K562 (cell line): Measurements from ENCODE around the gene PCDHB6. TPM values are rescaled to one million over a fixed set of nuclear protein-coding genes. Genes with fewer than 3 reads are reported as not detected.
"Not testable (repeated sequence)": the region's sequence is repeated elsewhere in the genome, so short reads cannot be mapped to it uniquely, and the experiment has no call there.

ENCODE experiments used
- ATAC-seq: fragments of 200-7000 bp; cut with Tn5 transposase; 3 replicates; pipeline ENCODE4 v1.9.1; 2020; ENCODE audit warnings: moderate library complexity
- BruUV-seq: library from RNA; stranded (reverse); fragments of 400-500 nt; replicated peaks from 2 replicates; lab custom pipeline; 2021; lab: Mats Ljungman, UMichigan
- CTCF ChIA-PET: fragments of 300-600 bp; formaldehyde crosslinking; extraction: SDS; loops from one replicate; lab custom pipeline; 2021; ENCODE audit warnings: low intra/inter-chr PET ratio; lab: Yijun Ruan, JAX
- POLR2A ChIA-PET: fragments of 300-600, 350-650 bp; sonication (Branson Sonifier 250); formaldehyde crosslinking; extraction: SDS; loops from one replicate; lab custom pipeline; 2021; ENCODE audit warnings: antibody characterized with exemption, inconsistent platforms; lab: Yijun Ruan, JAX
- DNase-seq, 4 experiments: peaks; one replicate each; pipeline versions ENCODE4 v3.0.0 to v3.0.0-alpha.2; 2011 to 2018; ENCODE audit warnings: low spot score in 3 of 4, mixed read lengths in 3 of 4; ENCODE audit errors: extremely low read depth in 1 of 4
- FAIRE-seq: peaks from 2 replicates; lab custom pipeline; 2011; peaks lifted over from hg19 to GRCh38; lab: Jason Lieb, UNC
- H2AFZ ChIP-seq: 2 replicates; pipeline ENCODE4 v1.6.0; 2011; ENCODE audit warnings: low read depth, low read length, control low read depth, inconsistent platforms
- H3K27ac ChIP-seq: fragments of 200-600 bp; 3 replicates; pipeline ENCODE4 v1.8.0; 2011; ENCODE audit warnings: low read depth, mild to moderate bottlenecking, control low read depth, inconsistent platforms, low read length, moderate library complexity, mixed read lengths; ENCODE audit errors: extremely low read depth
- H3K27me3 ChIP-seq, 2 experiments: fragments of 300-600 bp in 1 of 2; 2 replicates in 1 of 2; 3 replicates in 1 of 2; pipeline versions ENCODE4 v1.6.0 to v1.8.0; 2011; ENCODE audit warnings: inconsistent platforms in 2 of 2, low read length in 2 of 2, mild to moderate bottlenecking in 1 of 2, mixed read lengths in 1 of 2, moderate library complexity in 1 of 2; ENCODE audit not compliant: control insufficient read depth in 2 of 2, insufficient read depth in 2 of 2
- H3K36me3 ChIP-seq: fragments of 300-600 bp; 3 replicates; pipeline ENCODE4 v1.8.0; 2011; ENCODE audit warnings: mild to moderate bottlenecking, low read length, inconsistent platforms; ENCODE audit not compliant: control insufficient read depth, insufficient read depth
- H3K4me1 ChIP-seq, 2 experiments: fragments of 200-600 bp in 1 of 2; replicated peaks in 1 of 2; 2 replicates in 1 of 2; 3 replicates in 1 of 2; pipeline versions ENCODE4 v1.5.1 to v1.8.0; 2011; ENCODE audit warnings: inconsistent platforms in 2 of 2, low read length in 2 of 2, mild to moderate bottlenecking in 1 of 2, mixed read lengths in 1 of 2, moderate library complexity in 1 of 2; ENCODE audit not compliant: control insufficient read depth in 2 of 2, insufficient read depth in 2 of 2
- H3K4me2 ChIP-seq: 2 replicates; pipeline ENCODE4 v1.6.1; 2011; ENCODE audit warnings: low read length, control low read depth, inconsistent platforms, mixed read lengths; ENCODE audit not compliant: insufficient read depth
- H3K4me3 ChIP-seq: fragments of 200-600 bp; sonication (generic), shearing (Covaris generic); 2 replicates; pipeline ENCODE4 v1.5.1; 2016; ENCODE audit warnings: control low read depth, inconsistent platforms
- H3K79me2 ChIP-seq: fragments of 200-600 bp; 3 replicates; pipeline ENCODE4 v1.8.0; 2011; ENCODE audit warnings: low read length, inconsistent platforms; ENCODE audit not compliant: control insufficient read depth, insufficient read depth
- H3K9ac ChIP-seq, 2 experiments: 2 replicates each; pipeline versions ENCODE4 v1.6.0 to v1.6.1; 2011; ENCODE audit warnings: low read depth in 2 of 2, low read length in 2 of 2, control low read depth in 1 of 2, inconsistent platforms in 1 of 2, mild to moderate bottlenecking in 1 of 2, mixed read lengths in 1 of 2; ENCODE audit not compliant: insufficient read depth in 1 of 2
- H3K9me1 ChIP-seq: one replicate; pipeline ENCODE4 v1.6.0; 2011; ENCODE audit warnings: inconsistent platforms, mild to moderate bottlenecking, low read length, moderate library complexity; ENCODE audit not compliant: control insufficient read depth, insufficient read depth
- H3K9me3 ChIP-seq: replicated peaks from 2 replicates; pipeline ENCODE4 v1.5.1; 2011; ENCODE audit warnings: low read depth, low read length, inconsistent platforms; ENCODE audit not compliant: control insufficient read depth, insufficient read depth
- H4K20me1 ChIP-seq: replicated peaks from 2 replicates; pipeline ENCODE4 v1.6.1; 2011; ENCODE audit warnings: low read length, inconsistent platforms, mixed read lengths; ENCODE audit not compliant: control insufficient read depth, insufficient read depth
- CBX8 ChIP-seq: fragments of 200-600 bp; sonication (generic); IDR thresholded peaks from 2 replicates; pipeline ENCODE4 v1.6.1; 2012; ENCODE audit warnings: borderline replicate concordance, mixed run types, low read depth, mild to moderate bottlenecking, moderate library complexity, mixed read lengths, low read length, control low read depth, inconsistent platforms; ENCODE audit not compliant: poor library complexity, severe bottlenecking; ENCODE audit errors: extremely low read depth
- IFI16 ChIP-seq: fragments of 250-450 bp; sonication (Bioruptor Pico); IDR thresholded peaks from 2 replicates; pipeline ENCODE4 v2.1.2; 2022; ENCODE audit warnings: mild to moderate bottlenecking, inconsistent platforms
- KHSRP ChIP-seq: fragments of 450-650 bp; IDR thresholded peaks from 2 replicates; pipeline ENCODE4 v1.6.1; 2017
- MAFF ChIP-seq: IDR thresholded peaks from 2 replicates; pipeline ENCODE4 v1.6.1; 2012; ENCODE audit warnings: low read length, improper control_type of control experiment
- MEF2D ChIP-seq: conservative IDR thresholded peaks from 2 replicates; pipeline ENCODE4 v1.6.1; 2016; ENCODE audit warnings: low read depth, missing genetic modification characterization, missing compliant biosample characterization
- NFIC ChIP-seq: fragments of 450-650 bp; IDR thresholded peaks from 2 replicates; pipeline ENCODE4 v1.6.1; 2017; ENCODE audit warnings: mild to moderate bottlenecking, inconsistent platforms
- SMARCA5 ChIP-seq: fragments of 450-650 bp; IDR thresholded peaks from 2 replicates; pipeline ENCODE4 v1.6.1; 2016
- SMARCE1 ChIP-seq: fragments of 450-650 bp; IDR thresholded peaks from 2 replicates; pipeline ENCODE4 v1.7.1; 2016; ENCODE audit warnings: mild to moderate bottlenecking
- WGBS: fragments of 100-300 bp; shearing (Covaris generic); methylation state at CpG from one replicate; pipeline ENCODE4 v1.1.6; 2016; ENCODE audit warnings: low coverage, mixed read lengths; ENCODE audit not compliant: insufficient coverage; ENCODE audit errors: missing lambda C conversion rate; 5-methylcytosine and 5-hydroxymethylcytosine counted together
- in situ Hi-C: fragments of 300-500 bp; cut with MboI; formaldehyde crosslinking; loops from 4 replicates; pipeline ENCODE4 v1.15.0; 2018; ENCODE audit warnings: inconsistent platforms, mixed read lengths
- intact Hi-C: fragments of 100-400 bp; cut with micrococcal nuclease; formaldehyde crosslinking; loops from 2 replicates; pipeline ENCODE4 v1.14.2; 2022
- polyA plus RNA-seq, 8 experiments: library from polyadenylated mRNA; depleted of rRNA in 4 of 8; stranded (reverse) in 5 of 8; unstranded in 3 of 8; fragments of >200 nt; fragmentation: Nextera tagmentation in 2 of 8; fragmentation: Illumina TruSeq in 1 of 8; extraction: Ambion mirVana in 2 of 8; extraction: Trizol in 1 of 8; gene quantifications; 2 replicates each; pipeline versions ENCODE4 v1.2.1 to v1.2.3, GENCODE V29; 2011 to 2014; ENCODE audit warnings: inconsistent platforms in 1 of 8, missing spikeins in 1 of 8
- total RNA-seq, 7 experiments: library from RNA; depleted of rRNA in 6 of 7; stranded (reverse); fragments of >200 nt in 6 of 7; fragmentation: Illumina TruSeq in 2 of 7; extraction: Trizol in 2 of 7; gene quantifications; 2 replicates each; pipeline versions ENCODE4 v1.2.1 to v1.2.3, GENCODE V29; 2011 to 2021; ENCODE audit warnings: low replicate concordance in 1 of 7
- TF ChIP-seq, protein P1 (sequence below): fragments of 250-450 bp; sonication (Bioruptor Pico); IDR thresholded peaks from 2 replicates; pipeline ENCODE4 v1.9.0; 2021; ENCODE audit warnings: mild to moderate bottlenecking, inconsistent platforms

The PCDHB6 gene
- total and polyA plus RNA-seq, 9 of the 15 experiments (the other 6 are each of a cell fraction or from before 2014, with no cell fraction given), result not detected

DNA sequence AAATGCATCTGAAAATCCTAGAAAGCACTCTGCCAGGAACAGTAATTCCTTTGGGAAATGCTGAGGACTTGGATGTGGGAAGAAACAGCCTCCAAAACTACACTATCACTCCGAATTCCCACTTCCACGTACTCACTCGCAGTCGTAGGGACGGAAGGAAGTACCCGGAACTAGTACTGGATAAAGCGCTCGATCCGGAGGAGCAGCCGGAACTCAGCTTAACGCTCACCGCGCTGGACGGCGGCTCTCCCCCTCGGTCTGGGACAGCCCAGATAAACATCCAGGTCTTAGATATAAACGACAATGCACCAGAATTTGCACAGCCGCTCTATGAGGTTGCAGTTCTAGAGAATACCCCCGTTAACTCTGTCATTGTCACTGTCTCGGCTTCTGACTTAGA is 48.8 kb upstream of the PCDHB6 start:
- ATAC-seq, result no peak
- CTCF ChIA-PET, result no interaction called here
- H3K27me3 ChIP-seq, result no peaks in the 10 kb centered on the region
- in situ Hi-C loops, result no loop called here
- no peaks in the 10 kb centered on the region for H4K20me1 ChIP-seq
- H3K4me2 ChIP-seq, result no peak overlapping the region
- TF ChIP-seq IFI16 (CRISPR knock-in tag), result no peak
- TF ChIP-seq SMARCA5, result no peak
- no peak for TF ChIP-seq MEF2D
- TF ChIP-seq, protein P1, sequence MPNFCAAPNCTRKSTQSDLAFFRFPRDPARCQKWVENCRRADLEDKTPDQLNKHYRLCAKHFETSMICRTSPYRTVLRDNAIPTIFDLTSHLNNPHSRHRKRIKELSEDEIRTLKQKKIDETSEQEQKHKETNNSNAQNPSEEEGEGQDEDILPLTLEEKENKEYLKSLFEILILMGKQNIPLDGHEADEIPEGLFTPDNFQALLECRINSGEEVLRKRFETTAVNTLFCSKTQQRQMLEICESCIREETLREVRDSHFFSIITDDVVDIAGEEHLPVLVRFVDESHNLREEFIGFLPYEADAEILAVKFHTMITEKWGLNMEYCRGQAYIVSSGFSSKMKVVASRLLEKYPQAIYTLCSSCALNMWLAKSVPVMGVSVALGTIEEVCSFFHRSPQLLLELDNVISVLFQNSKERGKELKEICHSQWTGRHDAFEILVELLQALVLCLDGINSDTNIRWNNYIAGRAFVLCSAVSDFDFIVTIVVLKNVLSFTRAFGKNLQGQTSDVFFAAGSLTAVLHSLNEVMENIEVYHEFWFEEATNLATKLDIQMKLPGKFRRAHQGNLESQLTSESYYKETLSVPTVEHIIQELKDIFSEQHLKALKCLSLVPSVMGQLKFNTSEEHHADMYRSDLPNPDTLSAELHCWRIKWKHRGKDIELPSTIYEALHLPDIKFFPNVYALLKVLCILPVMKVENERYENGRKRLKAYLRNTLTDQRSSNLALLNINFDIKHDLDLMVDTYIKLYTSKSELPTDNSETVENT (CRISPR knock-in tag), result no peak
- no peak for TF ChIP-seq KHSRP
- no peak for TF ChIP-seq SMARCE1
- no peak for TF ChIP-seq NFIC
- no peak for TF ChIP-seq MAFF
- no peak for TF ChIP-seq CBX8
- TF ChIP-seq, all 486 proteins: peak for 0
- intact Hi-C loops, result no loop called here
- H3K4me3 ChIP-seq, result no peak overlapping the region
- H3K4me1 ChIP-seq, result no peaks in the 10 kb centered on the region
- H3K36me3 ChIP-seq, result no peaks in the 10 kb centered on the region
- no peak overlapping the region for H3K9ac ChIP-seq
- BruUV-seq, result no TSS peak
- H3K9me3 ChIP-seq, result no peaks in the 10 kb centered on the region
- no peaks in the 10 kb centered on the region for H3K79me2 ChIP-seq
- POLR2A ChIA-PET, result interaction anchor here (0.6 to 0.7 kb wide), 2 partner anchors 15 to 263 kb away, joined by 3 to 4 read pairs; no protein-coding TSS in a partner anchor
- DNase-seq, result no peak
- no peak overlapping the region for H2AFZ ChIP-seq
- no peak overlapping the region for H3K27ac ChIP-seq
- FAIRE-seq, result no peak
- 17% methylated on average over 20 of the region's 20 CpGs for WGBS
- H3K9me1 ChIP-seq, result no peaks in the 10 kb centered on the region

DNA sequence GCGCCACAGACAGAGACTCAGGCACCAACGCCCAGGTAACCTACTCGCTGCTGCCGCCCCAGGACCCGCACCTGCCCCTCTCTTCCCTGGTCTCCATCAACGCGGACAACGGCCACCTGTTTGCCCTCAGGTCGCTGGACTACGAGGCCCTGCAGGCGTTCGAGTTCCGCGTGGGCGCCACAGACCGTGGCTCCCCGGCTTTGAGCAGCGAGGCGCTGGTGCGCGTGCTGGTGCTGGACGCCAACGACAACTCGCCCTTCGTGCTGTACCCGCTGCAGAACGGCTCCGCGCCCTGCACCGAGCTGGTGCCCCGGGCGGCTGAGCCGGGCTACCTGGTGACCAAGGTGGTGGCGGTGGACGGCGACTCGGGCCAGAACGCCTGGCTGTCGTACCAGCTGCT is 47.8 kb upstream of the PCDHB6 start:
- H3K9me1 ChIP-seq, DNase-seq, CTCF ChIA-PET, H3K4me3 ChIP-seq, POLR2A ChIA-PET, H3K4me2 ChIP-seq, H3K27ac ChIP-seq, H3K27me3 ChIP-seq, H3K9me3 ChIP-seq, H3K4me1 ChIP-seq, H3K9ac ChIP-seq, H4K20me1 ChIP-seq, in situ Hi-C loops, H3K36me3 ChIP-seq, H3K79me2 ChIP-seq, intact Hi-C loops, H2AFZ ChIP-seq, ATAC-seq, FAIRE-seq, BruUV-seq: not testable (repeated sequence)
- whole genome bisulfite sequencing, result 2% methylated on average over 11 of the region's 39 CpGs

- CTCF ChIA-PET, H2AFZ ChIP-seq, H3K9me1 ChIP-seq, H4K20me1 ChIP-seq, BruUV-seq, H3K4me3 ChIP-seq, in situ Hi-C loops, H3K27ac ChIP-seq, H3K27me3 ChIP-seq, H3K4me1 ChIP-seq, H3K36me3 ChIP-seq, intact Hi-C loops, H3K9me3 ChIP-seq, ATAC-seq, H3K79me2 ChIP-seq, DNase-seq, POLR2A ChIA-PET, FAIRE-seq, H3K9ac ChIP-seq, H3K4me2 ChIP-seq: not testable (repeated sequence)
- WGBS, result 4% methylated on average over 14 of the region's 38 CpGs
These were observed 47.4 kb upstream of the PCDHB6 start for GRCh38 chr5:141102471-141102870.
